GM13977 (cell line): ENCODE data around the gene ARHGAP9.

Source experiments
- DNase-seq: peaks from one replicate; pipeline ENCODE4 v3.0.0; 2012; ENCODE audit warnings: low spot score
- in situ Hi-C: fragments of 300-500 bp; cut with MboI; formaldehyde crosslinking; loops from one replicate; pipeline ENCODE4 v1.12.0; 2022; ENCODE audit warnings: low sequenced_read_pairs, low pct_unique_long_range_greater_than_20kb, mixed read lengths, inconsistent platforms; ENCODE audit not compliant: unreplicated experiment
- TF ChIP-seq, protein P1 (sequence below): IDR thresholded peaks from 2 replicates; pipeline ENCODE4 v1.5.1; 2012; ENCODE audit warnings: mild to moderate bottlenecking, control low read depth; ENCODE audit not compliant: insufficient read depth; ENCODE audit errors: extremely low read depth, missing control alignments

The ARHGAP9 gene

DNA sequence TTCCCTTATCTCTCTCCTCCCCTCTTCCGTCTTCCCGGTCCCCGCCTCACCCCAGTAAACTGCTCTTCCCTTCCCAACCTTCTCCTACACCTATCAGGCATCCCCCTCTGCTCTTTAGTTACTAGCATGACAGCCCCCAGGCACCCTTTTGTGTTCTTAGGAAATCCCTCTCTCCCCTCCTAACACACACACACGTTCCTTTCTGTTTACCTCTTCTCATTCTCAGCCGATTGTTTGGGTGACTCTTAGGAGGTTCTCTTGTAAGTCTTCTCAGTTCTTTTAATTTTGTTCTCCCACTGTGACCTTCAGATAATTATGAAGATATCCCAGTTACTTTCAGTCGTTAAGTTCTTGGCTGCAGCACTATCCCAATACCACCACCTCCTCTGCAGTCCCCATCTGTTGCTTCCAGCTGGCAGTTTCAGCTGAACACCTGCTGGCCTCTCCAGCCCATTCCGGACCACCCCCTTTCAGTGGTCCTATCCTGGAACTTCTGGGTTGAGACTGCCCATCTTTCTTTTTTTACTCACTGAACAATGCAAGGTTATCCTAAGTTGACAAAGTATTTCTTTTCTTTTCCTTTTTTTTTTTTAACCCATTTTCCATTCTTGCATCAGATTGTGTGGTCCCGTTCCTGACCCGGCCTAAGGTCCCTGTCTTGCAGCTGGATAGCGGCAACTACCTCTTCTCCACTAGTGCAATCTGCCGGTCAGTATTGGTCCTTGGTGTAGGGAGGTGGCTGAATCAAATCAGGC, 8.9 kb upstream of the ARHGAP9 start:
- in situ Hi-C loops = no loop called here
- TF ChIP-seq, protein P1, sequence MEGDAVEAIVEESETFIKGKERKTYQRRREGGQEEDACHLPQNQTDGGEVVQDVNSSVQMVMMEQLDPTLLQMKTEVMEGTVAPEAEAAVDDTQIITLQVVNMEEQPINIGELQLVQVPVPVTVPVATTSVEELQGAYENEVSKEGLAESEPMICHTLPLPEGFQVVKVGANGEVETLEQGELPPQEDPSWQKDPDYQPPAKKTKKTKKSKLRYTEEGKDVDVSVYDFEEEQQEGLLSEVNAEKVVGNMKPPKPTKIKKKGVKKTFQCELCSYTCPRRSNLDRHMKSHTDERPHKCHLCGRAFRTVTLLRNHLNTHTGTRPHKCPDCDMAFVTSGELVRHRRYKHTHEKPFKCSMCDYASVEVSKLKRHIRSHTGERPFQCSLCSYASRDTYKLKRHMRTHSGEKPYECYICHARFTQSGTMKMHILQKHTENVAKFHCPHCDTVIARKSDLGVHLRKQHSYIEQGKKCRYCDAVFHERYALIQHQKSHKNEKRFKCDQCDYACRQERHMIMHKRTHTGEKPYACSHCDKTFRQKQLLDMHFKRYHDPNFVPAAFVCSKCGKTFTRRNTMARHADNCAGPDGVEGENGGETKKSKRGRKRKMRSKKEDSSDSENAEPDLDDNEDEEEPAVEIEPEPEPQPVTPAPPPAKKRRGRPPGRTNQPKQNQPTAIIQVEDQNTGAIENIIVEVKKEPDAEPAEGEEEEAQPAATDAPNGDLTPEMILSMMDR = no peak
- DNase-seq = no peak

DNA sequence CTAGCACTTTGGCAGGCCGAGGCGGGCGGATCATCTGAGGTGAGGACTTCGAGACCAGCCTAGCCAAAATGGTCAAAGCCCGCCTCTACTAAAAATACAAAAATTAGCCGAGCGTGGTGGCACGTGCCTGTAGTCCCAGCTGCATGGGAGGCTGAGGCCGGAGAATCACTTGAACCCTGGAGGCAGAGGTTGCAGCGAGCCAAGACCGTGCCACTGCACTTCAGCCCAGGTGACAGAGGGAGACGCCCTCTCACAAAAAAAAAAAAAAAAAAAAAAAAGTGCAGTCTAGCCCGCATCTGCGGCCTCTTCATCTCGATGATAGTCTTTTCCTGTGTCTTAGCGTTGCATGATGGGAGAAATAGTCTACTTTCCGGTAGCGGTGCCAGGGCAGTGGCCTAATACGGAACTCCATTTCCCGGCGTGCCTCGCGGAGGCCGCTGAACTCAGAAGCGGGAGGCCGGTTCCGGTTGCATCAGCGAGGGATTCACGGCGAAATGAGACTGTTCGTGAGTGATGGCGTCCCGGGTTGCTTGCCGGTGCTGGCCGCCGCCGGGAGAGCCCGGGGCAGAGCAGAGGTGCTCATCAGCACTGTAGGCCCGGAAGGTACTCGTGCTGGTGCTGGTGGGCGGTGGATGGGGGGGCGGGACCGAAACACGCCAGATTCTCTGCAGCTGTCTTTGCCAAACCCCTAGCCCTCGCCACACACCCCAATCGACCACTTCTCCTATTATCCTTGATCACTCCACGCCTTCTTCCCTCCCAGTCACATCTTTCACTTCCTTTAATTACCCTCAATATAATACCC, 8.1 kb upstream of the ARHGAP9 start, which contains the start of gene MARS1:
Gene MARS1 (plus strand): TSS at position 472 of the 805 bp plus-strand sequence. CDS start 23 bp downstream, at position 495.
- TF ChIP-seq, protein P1 = peak; percentile 33
- in situ Hi-C loops = no loop called here
- peak; percentile 94 for DNase-seq

DNA sequence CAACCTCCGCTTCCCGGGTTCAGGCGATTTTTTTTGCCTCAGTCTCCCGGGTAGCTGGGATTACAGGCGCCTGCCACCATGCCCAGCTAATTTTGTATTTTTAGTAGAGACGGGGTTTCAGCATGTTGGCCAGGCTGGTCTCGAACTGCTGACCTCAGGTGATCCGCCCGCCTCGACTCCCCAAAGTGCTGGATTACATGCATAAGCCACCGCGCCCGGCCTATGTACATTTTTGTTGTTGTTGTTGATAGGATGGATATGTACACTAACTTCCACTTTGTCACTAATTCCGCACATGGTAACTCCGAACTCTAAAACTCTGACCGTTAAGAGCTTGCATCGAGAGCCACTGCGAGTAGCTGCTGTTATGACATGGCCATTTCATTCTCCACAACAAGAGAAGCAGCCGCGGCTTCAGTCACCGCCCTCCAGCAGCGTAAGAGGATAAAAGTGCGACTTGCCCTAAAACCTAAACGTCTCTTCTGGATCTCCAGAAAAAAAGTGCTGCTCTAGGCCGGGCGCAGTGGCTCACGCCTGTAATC, 7.5 kb upstream of the ARHGAP9 start:
- DNase-seq = no peak
- TF ChIP-seq, protein P1 = no peak
- in situ Hi-C loops = no loop called here

DNA sequence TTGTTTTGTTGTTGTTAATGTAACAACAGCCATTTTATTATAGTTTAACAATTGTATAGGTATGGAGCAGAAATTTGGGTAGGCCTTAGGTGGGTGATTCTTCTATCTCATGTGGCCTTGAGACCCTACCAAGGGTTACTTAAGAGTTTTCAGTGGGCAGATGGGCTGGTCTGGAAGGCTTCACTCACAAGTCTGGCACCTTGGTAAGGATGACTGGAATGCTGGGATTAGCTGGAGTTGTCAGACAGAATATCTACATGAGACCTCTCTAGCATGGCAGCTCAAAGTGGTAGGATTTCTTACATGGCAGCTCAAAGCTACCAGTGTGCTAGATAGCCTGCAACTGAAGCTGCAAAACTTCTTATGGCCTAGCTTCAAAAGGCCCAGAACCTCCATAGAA, 6.0 kb upstream of the ARHGAP9 start:
- TF ChIP-seq, protein P1 = no peak
- in situ Hi-C loops = no loop called here
- no peak for DNase-seq

DNA sequence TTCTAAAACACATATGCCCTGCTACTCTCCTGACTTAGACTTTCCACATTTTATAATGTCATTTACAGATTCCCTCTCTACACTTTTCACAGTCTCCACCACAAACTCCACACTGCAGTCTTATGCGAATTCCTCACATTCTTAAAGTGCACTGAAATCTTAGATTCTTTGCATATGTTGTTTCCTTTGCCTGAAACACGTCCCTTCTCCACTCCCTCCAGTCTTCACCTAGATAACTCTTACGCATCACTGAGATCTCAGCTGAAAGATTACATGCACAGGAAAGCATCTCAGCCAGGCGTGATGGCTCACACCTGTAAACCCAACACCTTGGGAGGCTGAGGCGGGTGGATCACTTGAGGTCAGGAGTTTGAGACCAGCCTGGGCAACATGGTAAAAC, 3.8 kb upstream of the ARHGAP9 start:
- no peak for DNase-seq
- TF ChIP-seq, protein P1 = no peak
- in situ Hi-C loops = no loop called here

DNA sequence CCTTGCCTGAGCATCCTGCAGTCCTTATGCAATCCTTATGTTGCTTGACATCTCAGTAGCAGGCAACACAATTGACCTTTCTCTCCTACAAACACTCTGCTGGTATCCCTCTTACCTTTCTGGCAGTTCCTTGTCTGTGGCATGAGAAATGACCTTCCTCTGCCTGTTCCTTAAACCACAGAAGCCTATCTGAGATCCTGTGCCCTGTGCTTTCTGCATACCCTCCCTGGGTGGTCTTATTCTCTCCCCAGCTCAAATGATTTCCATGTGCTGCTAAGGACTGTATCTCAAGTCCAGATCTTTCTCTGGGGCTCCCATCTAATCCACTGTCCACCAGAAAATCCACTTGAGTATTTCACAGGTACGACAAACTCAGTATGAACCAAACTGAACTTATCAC, 2.0 kb upstream of the ARHGAP9 start:
- TF ChIP-seq, protein P1 = no peak
- in situ Hi-C loops = no loop called here
- DNase-seq = no peak
